DND-41 (cell line): ENCODE results near the gene SOWAHC.

Experiments
- ATAC-seq: fragments of 200-7000 bp; cut with Tn5 transposase; 3 replicates; pipeline ENCODE4 v1.9.1; 2021; ENCODE audit warnings: low read depth; ENCODE audit not compliant: insufficient read depth
- DNase-seq: peaks from one replicate; pipeline ENCODE4 v3.0.0-alpha.2; 2020
- H2AFZ ChIP-seq: 2 replicates; pipeline ENCODE4 v1.6.0; 2012; ENCODE audit warnings: low read depth, low read length
- H3K27ac ChIP-seq: 2 replicates; pipeline ENCODE4 v1.5.1; 2012; ENCODE audit warnings: low read length, inconsistent platforms
- H3K27me3 ChIP-seq: fragments of 200-600 bp; sonication (generic); 2 replicates; pipeline ENCODE4 v1.6.0; 2012; ENCODE audit warnings: low read length, mild to moderate bottlenecking, inconsistent platforms; ENCODE audit not compliant: insufficient read depth, poor library complexity
- H3K36me3 ChIP-seq: 2 replicates; pipeline ENCODE4 v1.5.1; 2012; ENCODE audit warnings: low read length, inconsistent platforms; ENCODE audit not compliant: insufficient read depth
- H3K4me1 ChIP-seq: 2 replicates; pipeline ENCODE4 v1.5.1; 2012; ENCODE audit warnings: mild to moderate bottlenecking, low read length; ENCODE audit not compliant: insufficient read depth
- H3K4me2 ChIP-seq: 2 replicates; pipeline ENCODE4 v1.6.0; 2012; ENCODE audit warnings: mild to moderate bottlenecking, moderate library complexity, low read length, inconsistent platforms; ENCODE audit not compliant: insufficient read depth
- H3K4me3 ChIP-seq, 2 experiments: fragments of 200-600 bp in 1 of 2; shearing (Covaris generic) in 1 of 2; 2 replicates each; pipeline ENCODE4 v1.5.1; 2012 to 2016; ENCODE audit warnings: inconsistent platforms in 2 of 2, low read length in 2 of 2, mild to moderate bottlenecking in 2 of 2, low read depth in 1 of 2, moderate library complexity in 1 of 2
- H3K79me2 ChIP-seq: 2 replicates; pipeline ENCODE4 v1.6.0; 2012; ENCODE audit warnings: low read length, inconsistent platforms; ENCODE audit not compliant: insufficient read depth
- H3K9ac ChIP-seq: 2 replicates; pipeline ENCODE4 v1.6.0; 2012; ENCODE audit warnings: low read depth, mild to moderate bottlenecking, inconsistent platforms, low read length, moderate library complexity
- H3K9me3 ChIP-seq: 2 replicates; pipeline ENCODE4 v1.5.1; 2012; ENCODE audit warnings: low read length, moderate library complexity, mild to moderate bottlenecking, inconsistent platforms; ENCODE audit not compliant: insufficient read depth, severe bottlenecking
- H4K20me1 ChIP-seq: 2 replicates; pipeline ENCODE4 v1.6.0; 2012; ENCODE audit warnings: low read length; ENCODE audit not compliant: insufficient read depth
- CTCF ChIP-seq: IDR thresholded peaks from 2 replicates; pipeline ENCODE4 v1.5.1; 2012; ENCODE audit warnings: borderline replicate concordance, low read length, moderate library complexity, mild to moderate bottlenecking; ENCODE audit not compliant: poor library complexity, severe bottlenecking; ENCODE audit errors: extremely low read depth
- EZH2 ChIP-seq: IDR thresholded peaks from 3 replicates; pipeline ENCODE4 v1.6.1; 2012; ENCODE audit warnings: borderline replicate concordance, low read depth, mild to moderate bottlenecking, moderate library complexity, low read length, inconsistent platforms; ENCODE audit not compliant: severe bottlenecking

SOWAHC gene

GRCh38 chr2:109655287-109655686 lies 41.1 kb downstream of the SOWAHC start:
- Histone ChIP-seq H3K4me3 (no peak overlapping the region), H3K9ac (no peak overlapping the region), H3K27me3 (no peaks in the 10 kb centered on the region), H3K9me3 (no peaks in the 10 kb centered on the region), H3K36me3 (no peaks in the 10 kb centered on the region), H3K4me1 (no peaks in the 10 kb centered on the region), H3K27ac (no peak overlapping the region), H2AFZ (no peak overlapping the region), H4K20me1 (no peaks in the 10 kb centered on the region), H3K79me2 (no peaks in the 10 kb centered on the region), H3K4me2 (no peak overlapping the region)
- TF ChIP-seq EZH2 (no peak), CTCF (no peak)
- DNase-seq (no peak), ATAC-seq (no peak)

GRCh38 chr2:109659396-109660045 lies 45.4 kb downstream of the SOWAHC start:
- no peak overlapping the region for H3K4me3 ChIP-seq
- H3K27ac ChIP-seq: no peak overlapping the region
- ATAC-seq (no peak), DNase-seq (no peak)
- no peak overlapping the region for H3K9ac ChIP-seq
- H2AFZ ChIP-seq: no peak overlapping the region
- H3K4me1 ChIP-seq: no peaks in the 10 kb centered on the region
- H3K36me3 ChIP-seq: no peaks in the 10 kb centered on the region
- H3K27me3 ChIP-seq: peaks cover 4% of the 10 kb centered on the region
- H3K9me3 ChIP-seq: no peaks in the 10 kb centered on the region
- H3K79me2 ChIP-seq: no peaks in the 10 kb centered on the region
- TF ChIP-seq CTCF: no peak
- no peak for TF ChIP-seq EZH2
- H3K4me2 ChIP-seq: no peak overlapping the region
- no peaks in the 10 kb centered on the region for H4K20me1 ChIP-seq

GRCh38 chr2:109660046-109660860 lies 46.1 kb downstream of the SOWAHC start:
- no peak; the same call in 2 of the 3 replicates for ATAC-seq
- H3K4me1 ChIP-seq: no peaks in the 10 kb centered on the region
- no peak for TF ChIP-seq EZH2
- no peak for TF ChIP-seq CTCF
- no peak overlapping the region for H3K9ac ChIP-seq
- H2AFZ ChIP-seq: no peak overlapping the region
- no peaks in the 10 kb centered on the region for H3K36me3 ChIP-seq
- no peak overlapping the region for H3K4me3 ChIP-seq
- H3K9me3 ChIP-seq: no peaks in the 10 kb centered on the region
- no peak overlapping the region for H3K27ac ChIP-seq
- H4K20me1 ChIP-seq: no peaks in the 10 kb centered on the region
- no peak for DNase-seq
- H3K27me3 ChIP-seq: peaks cover 4% of the 10 kb centered on the region
- H3K4me2 ChIP-seq: no peak overlapping the region
- no peaks in the 10 kb centered on the region for H3K79me2 ChIP-seq
